Activated CD8-positive, alpha-beta memory T cell treated with anti-CD3 and anti-CD28 coated beads, Interleukin-2, amount 50 U/mL, for 48 hours (primary cell): Measurements from ENCODE around the gene JUNB.
A peak's percentile ranks its signal among the peaks of the same experiment; 100 is the strongest.
"Not testable (repeated sequence)": the region's sequence is repeated elsewhere in the genome, so short reads cannot be mapped to it uniquely, and the experiment has no call there.

ENCODE experiments used
- DNase-seq: peaks from one replicate; pipeline ENCODE4 v3.0.0-alpha.2; 2020

Gene JUNB

GRCh38 chr19:12789098-12789903 is 2.0 kb upstream of the JUNB start:
- DNase-seq = no peak

- DNase-seq = peak; percentile 98
Measured at GRCh38 chr19:12789904-12790619, 1.2 kb upstream of the JUNB start.

- DNase-seq = peak; percentile 66
Measured at GRCh38 chr19:12790628-12791344, 500 bp upstream of the JUNB start.

- peak; percentile 88 for DNase-seq
Measured at GRCh38 chr19:12792051-12792852, 966 bp downstream of the JUNB start.

- DNase-seq = peak; percentile 66
Measured at GRCh38 chr19:12792853-12793289, 1.6 kb downstream of the JUNB start.

- peak; percentile 98 for DNase-seq
Measured at GRCh38 chr19:12793290-12794195, 2.3 kb downstream of the JUNB start.

GRCh38 chr19:12794196-12794941 is 3.1 kb downstream of the JUNB start:
- no peak for DNase-seq

GRCh38 chr19:12794971-12795381 is 3.7 kb downstream of the JUNB start:
- DNase-seq = no peak

GRCh38 chr19:12796146-12797071 is 5.1 kb downstream of the JUNB start:
- DNase-seq = peak; percentile 86

GRCh38 chr19:12797141-12797587 is 5.9 kb downstream of the JUNB start:
- DNase-seq = no peak

GRCh38 chr19:12797607-12798006 is 6.3 kb downstream of the JUNB start:
- DNase-seq = not testable (repeated sequence)

- DNase-seq = no peak
Measured at GRCh38 chr19:12799742-12800465, 8.6 kb downstream of the JUNB start.

GRCh38 chr19:12800466-12800770 is 9.1 kb downstream of the JUNB start:
- DNase-seq = no peak

GRCh38 chr19:12800923-12801465 is 9.7 kb downstream of the JUNB start:
- peak; percentile 73 for DNase-seq

- DNase-seq = peak; percentile 88
Measured at GRCh38 chr19:12801466-12802266, 10.4 kb downstream of the JUNB start, which contains the start of the genes PRDX2 and THSD8. Gene PRDX2, minus strand, starts transcription at chr19:12801800. Its CDS starts 539 bp downstream, at chr19:12801261. Gene THSD8, plus strand, starts transcription at chr19:12802069. Its CDS starts 3 bp downstream, at chr19:12802072.

- DNase-seq = no peak
Measured at GRCh38 chr19:12802267-12803106, 11.2 kb downstream of the JUNB start.

GRCh38 chr19:12804051-12804450 is 12.8 kb downstream of the JUNB start:
- DNase-seq = no peak
